GM12875 (cell line): ENCODE results near the gene ACD.

Experiments
- H3K4me3 ChIP-seq: one replicate; pipeline ENCODE4 v1.5.1; 2011; ENCODE audit warnings: low read depth, low read length, control low read depth
- TF ChIP-seq, protein P1 (sequence below): IDR thresholded peaks from 2 replicates; pipeline ENCODE4 v1.5.1; 2011; ENCODE audit warnings: low read depth, mild to moderate bottlenecking, control low read depth, inconsistent platforms, low read length, moderate library complexity, borderline replicate concordance; ENCODE audit not compliant: insufficient read depth

ACD gene

DNA sequence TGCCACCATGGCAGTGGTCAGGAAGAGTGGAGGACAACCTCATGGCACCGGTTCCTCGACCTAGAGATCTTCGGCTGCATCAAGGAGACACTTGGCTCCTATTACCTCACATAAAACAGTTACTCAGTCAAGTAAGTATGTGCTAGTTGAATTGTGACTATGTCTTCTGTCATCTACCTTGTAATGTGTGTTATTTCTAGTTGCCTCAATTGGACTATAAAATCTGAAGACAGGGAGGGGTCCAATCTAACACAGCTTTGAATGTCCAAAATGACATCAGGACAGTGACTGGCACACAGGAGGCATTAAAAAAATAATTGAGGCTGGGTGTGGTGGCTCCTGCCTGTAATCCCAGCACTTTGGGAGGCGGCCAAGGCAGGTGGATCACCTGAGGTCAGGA is 23.7 kb upstream of the ACD start:
- no peak overlapping the region for H3K4me3 ChIP-seq
- TF ChIP-seq, protein P1, sequence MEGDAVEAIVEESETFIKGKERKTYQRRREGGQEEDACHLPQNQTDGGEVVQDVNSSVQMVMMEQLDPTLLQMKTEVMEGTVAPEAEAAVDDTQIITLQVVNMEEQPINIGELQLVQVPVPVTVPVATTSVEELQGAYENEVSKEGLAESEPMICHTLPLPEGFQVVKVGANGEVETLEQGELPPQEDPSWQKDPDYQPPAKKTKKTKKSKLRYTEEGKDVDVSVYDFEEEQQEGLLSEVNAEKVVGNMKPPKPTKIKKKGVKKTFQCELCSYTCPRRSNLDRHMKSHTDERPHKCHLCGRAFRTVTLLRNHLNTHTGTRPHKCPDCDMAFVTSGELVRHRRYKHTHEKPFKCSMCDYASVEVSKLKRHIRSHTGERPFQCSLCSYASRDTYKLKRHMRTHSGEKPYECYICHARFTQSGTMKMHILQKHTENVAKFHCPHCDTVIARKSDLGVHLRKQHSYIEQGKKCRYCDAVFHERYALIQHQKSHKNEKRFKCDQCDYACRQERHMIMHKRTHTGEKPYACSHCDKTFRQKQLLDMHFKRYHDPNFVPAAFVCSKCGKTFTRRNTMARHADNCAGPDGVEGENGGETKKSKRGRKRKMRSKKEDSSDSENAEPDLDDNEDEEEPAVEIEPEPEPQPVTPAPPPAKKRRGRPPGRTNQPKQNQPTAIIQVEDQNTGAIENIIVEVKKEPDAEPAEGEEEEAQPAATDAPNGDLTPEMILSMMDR = no peak

DNA sequence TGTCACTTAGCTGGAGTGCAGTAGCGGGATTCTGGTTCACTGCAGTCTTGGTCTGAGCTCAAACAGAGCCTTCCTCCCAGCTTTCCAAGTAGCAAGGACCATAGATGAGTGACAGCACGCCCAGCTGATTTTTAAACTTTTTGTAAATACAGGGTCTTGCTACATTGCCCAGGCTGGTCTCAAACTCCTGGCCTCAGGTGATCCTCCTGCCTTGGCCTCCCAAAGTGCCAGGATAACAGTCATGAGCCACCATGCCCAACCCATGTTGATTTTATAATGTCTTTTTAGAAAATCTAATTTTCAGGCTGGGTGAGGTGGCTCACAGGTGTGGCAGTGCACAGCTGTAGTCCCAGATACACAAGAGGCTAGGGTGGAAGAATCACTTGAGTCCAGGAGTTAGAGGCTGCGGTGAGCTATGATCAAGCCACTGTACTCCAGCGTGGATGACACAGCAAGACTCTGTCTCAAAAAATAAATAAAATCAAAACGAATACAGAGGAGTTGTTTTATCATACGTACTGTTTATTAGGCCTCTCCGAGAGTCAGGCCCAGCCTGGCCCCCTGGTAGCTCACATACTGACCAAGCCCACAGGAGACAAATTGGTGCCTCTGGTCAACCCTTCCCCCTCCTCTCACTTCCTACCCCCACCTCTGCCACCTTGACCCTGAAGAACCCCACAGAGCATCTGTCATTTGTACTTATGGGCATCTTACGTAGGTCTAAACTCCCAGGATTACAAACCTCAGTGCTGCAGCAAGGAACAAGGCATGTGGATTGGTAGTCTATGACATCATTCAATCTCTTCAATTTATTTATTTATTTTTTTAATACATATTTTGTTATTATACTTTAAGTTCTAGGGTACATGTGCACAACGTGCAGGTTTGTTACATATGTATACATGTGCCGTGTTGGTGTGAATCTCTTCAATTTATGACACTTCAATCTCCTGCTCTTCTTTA is 20.2 kb upstream of the ACD start:
- no peak overlapping the region for H3K4me3 ChIP-seq
- TF ChIP-seq, protein P1 = no peak

DNA sequence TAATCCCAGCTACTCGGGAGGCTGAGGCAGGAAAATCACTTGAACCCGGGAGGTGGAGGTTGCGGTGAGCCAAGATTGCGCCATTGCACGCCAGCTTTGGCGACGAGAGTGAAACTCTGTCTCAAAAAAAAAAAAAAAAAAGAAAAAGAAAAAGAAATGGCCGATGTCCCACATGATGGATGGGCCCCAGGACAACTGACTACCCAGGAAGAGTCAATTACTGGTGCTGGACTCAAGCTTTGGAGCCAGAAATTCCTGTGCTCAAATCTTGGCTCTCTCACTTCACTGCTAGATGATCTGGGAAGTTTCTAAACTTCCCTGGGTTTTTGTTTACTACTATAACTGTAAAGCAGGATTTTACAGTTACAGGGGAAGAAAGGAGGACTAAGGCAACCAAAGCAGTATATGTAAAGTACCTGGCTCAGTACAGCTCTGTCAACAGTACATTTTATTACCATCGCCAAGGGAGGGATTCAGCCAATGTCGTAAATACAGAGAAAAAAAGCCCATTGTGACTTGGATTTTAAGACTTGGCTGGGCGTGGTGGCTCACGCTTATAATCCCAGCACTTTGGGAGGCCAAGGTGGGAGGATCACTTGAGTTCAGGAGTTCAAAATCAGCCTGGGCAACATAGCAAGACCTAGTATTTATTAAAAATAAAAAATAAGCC is 18.4 kb upstream of the ACD start:
- H3K4me3 ChIP-seq = no peak overlapping the region
- TF ChIP-seq, protein P1 = no peak

DNA sequence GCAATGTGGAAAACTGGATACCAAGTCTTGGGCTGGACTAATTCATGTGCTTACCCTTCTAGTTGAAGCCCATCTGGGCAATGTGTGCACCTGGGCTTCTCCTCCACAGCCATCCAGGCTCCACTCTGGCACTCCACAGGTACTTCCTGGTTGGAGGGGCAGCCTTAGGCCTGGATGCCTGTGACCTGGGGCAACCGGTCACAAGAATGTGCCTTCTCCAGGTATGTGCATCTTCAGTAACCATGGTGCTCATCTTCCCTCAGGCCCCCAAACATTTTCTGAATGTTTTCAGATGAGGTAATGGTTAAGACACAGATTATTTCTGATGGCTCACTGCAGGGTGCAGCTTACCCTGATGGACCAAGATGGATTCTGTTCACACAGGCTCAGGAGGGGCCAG is 17.7 kb upstream of the ACD start:
- no peak overlapping the region for H3K4me3 ChIP-seq
- TF ChIP-seq, protein P1 = no peak

DNA sequence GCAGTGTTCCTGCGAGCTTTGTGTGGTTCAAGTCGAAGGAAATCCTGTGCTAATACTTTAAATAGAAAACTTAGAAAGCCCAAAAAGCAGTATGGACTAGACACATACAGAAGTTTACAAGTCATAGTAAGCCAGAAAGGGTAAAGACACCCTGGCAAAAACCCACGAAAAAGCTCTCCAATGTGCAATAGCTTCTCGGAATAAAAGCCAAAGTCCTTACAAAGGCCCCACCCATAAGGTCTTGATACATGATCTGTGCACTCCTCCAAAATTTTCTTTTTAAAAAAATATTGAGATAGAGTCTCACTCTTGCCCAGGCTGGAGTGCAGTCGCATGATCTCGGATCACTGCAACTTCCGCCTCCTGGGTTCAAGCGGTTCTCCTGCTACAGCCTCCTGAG is 16.9 kb upstream of the ACD start:
- TF ChIP-seq, protein P1 = no peak
- H3K4me3 ChIP-seq = no peak overlapping the region

DNA sequence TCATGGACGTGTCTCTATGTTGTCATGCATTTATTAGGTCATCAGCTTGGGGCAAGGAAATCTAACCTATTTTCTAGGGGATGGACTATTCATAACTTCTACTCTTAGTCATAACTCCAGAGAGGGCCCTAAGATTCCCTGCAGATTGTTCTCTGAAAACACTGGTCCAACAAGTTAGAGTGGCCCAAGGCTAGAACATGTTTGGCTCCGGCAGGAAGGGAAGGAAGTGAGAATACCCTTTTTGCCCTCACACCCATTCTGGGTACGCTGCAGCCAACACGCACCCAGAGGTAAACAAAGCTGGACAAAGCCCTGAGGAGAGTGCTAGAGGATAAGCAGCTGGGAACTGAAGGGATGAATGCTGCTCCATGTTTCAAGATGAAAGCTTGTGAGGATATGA is 16.5 kb upstream of the ACD start:
- TF ChIP-seq, protein P1 = no peak
- H3K4me3 ChIP-seq = no peak overlapping the region

DNA sequence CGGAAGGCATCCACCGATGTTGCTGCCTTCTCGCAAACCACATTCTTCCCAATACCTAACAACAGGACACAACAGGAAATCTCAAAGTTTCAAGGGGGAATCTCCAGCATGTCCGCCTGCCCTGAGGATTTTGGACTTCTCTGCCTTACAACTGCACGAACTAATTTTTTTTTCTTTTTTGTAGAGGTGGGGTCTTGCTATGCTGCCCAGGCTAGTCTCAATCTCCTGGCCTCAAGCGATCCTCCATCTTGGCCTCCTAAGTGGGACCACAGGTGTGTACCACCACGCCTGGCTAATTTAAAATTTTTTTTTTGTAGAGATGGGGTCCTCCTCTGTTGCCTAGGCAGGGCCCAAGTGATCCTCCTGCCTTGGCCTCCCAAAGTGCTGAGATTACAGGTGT is 15.9 kb upstream of the ACD start:
- TF ChIP-seq, protein P1 = no peak
- H3K4me3 ChIP-seq = no peak overlapping the region
